Measurements from ENCODE around the gene CLCN7.
"Not testable (repeated sequence)": the region's sequence is repeated elsewhere in the genome, so short reads cannot be mapped to it uniquely, and the experiment has no call there.

CLCN7 gene

DNA sequence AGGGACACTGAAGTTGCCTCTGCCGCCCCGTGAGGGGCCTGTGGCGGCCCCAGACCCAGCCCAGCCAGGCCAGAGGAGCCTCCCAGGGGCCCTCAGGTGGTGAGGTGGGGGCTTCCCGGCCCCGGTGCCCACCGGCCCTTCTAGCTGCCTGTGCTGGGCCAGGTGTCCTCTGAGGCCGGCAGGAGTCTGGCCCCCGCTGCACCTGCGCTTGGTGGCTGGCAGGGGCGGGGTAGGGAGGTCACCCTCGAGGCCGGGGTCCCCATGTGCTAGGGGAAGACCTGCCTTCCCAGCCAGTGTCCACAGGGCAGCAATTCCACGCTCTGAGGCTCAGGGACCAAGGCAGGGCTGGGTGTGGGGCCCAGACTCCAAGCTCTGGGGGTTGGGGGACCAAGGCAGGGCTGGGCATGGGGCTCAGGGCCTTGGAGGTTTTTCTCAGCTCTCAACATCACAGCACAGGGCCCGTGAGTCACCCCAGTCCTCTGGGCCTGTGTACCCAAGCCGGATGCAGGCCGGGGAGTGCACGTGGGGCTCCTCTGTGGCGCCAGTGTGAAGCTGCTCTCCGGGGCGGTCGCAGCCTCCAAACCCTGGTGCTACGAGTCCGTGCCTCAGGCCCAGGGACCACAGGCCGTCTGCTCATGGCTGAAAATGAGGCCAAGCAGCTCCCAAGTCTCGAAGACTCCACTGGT lies 29.2 kb downstream of the CLCN7 start:
- DNase-seq (ENCODE audit: low spot score) = no peak

DNA sequence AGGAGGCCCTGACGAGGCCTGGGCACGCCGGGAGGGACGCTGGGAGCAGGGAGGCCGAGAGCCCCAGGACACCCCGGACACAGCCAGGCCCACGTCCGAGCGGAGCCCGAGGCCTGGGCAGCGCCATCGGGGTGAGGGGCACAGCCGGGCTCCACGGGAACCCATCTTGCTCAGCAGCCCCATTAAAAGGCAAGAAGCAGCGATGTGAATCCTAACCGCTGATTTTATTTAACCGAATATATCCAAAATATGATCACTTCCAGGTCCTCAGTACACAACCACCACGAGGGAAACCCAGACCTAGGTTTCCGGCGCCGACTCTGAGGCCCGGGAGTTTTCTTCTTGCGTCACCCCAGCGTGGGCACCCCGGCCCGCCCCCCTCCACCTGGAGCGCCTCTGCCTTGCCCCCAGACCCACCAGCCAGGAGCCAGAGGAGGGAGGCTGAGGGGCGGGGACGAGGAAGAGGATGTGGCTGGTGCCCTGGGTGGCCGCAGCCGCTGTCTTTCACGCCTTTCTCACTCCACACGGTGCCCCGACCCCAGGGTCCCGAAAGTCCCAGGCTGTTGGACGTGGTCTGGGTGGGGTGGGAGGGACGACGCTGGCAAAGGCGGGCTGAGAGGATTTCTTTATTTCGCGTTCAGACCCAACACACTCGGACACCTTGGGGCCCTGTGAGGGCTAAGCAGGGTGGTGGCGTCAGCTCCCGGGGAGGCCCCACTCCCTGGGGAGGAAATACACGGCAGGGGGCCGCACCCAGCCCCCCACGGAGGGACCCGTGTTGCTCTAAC lies 29.9 kb downstream of the CLCN7 start:
- no peak for DNase-seq (ENCODE audit: low spot score)

DNA sequence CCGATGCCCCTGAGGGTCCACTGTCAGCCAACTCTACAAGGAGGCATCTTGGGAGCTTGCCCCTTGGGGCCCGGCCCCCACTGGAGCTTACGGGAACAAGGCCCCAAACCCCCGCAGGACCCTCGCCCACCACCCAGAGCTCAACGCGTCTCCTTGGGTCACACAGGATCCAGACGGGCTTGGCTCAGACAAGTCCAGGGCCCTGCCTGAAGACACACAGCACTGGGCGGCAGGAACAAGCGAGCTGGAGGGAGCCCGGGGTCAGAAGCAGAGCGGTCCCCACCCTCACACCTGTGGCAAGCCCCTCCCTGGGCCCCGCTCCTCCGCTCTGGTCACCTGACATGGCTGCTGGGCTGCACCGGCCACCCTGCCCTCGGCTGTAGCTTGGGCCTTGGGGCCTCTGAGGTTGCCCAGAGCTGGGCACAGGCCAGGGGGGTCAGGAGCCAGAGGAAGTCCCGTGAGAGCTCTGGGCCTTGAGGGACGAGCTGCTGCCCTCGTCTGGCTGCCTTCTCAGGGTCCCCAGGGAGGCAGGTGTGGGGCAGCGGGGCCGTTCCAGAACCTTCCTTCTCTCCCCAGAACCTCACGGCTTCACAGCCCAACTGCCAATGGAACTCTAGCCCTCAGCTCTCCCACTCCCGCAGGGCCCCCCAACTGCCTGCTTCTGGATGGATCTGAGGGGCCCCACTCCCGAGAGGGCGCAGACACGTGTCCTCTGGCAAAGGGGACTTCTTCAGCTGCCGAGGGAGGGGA lies 30.7 kb downstream of the CLCN7 start, which contains the start of gene CCDC154:
Gene CCDC154, minus strand, starts transcription at position 577 of the 750 bp plus-strand sequence. Its CDS starts 234 bp downstream, at position 343.
- no peak for DNase-seq (ENCODE audit: low spot score)

DNA sequence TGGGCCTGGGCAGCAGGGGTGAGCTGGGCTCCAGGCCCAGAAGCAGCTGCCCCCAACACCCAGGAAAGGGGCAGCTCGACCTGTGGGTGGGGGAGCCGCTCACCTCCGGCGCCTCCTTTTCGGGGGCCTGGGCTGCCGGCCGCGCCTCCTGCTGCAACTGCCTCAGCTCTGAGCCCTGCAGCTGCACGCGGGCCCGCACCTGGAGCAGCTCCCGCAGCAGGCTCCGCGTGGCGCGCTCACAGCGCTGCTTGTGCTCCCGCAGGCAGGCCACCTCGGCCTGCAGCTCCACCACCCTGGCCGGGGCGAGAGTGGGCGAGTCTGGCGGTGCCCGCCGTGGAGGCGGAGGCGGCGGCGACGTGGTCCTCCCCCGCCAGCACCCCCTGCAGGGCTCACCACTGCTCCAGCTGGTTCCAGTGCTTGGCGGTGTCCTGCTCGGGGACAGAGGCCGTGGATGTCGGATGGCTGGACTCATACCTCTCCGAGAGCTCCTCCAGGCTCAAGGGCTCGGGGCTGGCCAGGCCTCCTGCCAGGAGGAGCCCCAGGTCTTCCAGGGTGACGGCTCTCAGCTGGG lies 31.3 kb downstream of the CLCN7 start:
- no peak for DNase-seq (ENCODE audit: low spot score)

DNA sequence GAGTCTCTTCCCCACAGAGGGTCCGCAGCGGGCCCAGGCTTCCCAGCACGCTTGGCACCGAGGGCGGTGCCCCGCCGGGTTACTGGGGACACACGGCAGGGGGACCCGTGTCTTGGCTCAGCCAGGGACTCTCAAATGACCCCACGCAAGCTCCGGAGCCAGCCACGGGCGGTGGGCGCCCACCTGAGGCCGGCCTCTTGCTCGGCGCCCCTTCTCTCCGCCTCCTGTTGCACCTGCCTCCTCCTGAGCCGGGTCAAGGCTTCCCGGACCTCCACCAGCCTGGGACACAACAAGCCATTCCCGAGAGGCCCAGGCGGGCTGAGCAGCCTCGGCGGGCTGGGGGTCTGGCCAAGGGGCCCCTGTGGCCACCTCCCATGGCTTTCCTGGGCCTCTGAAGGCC lies 32.1 kb downstream of the CLCN7 start:
- DNase-seq (ENCODE audit: low spot score) = no peak

DNA sequence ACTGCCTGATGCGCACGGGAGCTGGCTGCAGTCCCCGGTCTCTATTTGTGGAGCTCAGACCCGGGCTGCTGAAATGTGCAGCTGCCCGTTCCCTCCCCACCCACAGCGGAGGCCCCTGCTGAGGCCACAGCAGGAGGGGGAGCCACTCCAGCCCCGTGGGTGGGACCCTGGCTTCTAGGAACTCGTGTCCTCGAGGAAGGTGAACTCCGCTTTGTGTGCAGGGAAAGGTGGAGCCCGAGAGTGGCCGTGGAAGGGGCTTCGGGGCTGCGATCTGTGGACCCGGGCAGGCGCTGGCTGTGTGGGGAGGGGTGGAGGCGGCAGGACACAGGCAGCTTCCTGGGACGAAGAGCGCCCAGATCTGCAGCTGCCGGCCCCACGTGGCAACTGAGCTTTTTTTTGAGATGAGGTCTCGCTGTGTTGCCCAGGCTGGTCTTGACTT lies 33.4 kb downstream of the CLCN7 start:
- no peak for DNase-seq (ENCODE audit: low spot score)

DNA sequence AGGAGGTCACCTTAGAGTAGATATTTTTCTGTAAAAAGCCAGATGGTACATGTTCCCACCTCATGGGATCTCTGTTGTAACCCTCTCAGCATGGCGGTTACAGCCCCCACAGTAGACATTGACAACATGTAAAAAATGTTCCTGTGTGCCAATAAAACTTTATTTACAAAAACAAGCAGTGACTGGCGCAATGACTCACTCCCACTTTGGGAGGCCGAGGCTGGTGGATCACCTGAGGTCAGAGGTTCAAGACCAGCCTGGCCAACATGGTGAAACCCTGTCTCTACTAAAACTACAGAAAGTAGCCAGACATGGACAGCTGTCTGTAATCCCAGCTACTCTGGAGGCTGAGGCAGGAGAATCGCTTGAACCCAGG lies 35.1 kb downstream of the CLCN7 start:
- not testable (repeated sequence) for DNase-seq (ENCODE audit: low spot score)

DNA sequence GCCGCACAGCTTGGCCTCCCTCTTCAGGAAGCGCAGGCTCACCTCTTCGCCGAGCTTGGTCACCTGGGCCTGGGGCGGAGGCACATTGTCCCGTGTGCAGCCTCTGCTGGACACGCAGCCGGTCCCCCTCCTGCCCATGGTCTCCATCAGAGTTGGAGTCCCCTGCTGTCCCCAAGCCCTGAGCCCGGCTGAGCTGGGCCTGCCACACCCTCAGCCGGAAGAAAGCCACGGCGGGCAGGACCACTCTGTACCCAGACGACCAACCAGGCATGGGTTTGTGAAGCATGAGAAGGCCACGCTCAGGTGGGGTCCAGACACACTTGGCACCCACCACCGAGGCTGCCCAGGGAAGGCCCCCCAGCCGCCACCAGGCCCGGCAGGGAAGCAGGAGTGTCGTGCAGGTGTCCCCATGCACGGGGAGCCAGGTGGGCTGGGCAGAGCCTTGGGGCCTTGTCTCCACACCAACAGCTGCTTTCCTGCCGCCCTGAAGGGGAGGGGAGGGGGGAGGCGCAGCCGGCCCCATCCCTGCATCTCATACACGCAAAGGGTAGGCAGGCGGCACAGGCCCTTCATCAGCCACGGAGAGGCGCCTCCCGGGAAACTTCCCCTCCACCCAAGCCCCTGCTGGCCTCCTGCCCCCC lies 35.6 kb downstream of the CLCN7 start:
- no peak for DNase-seq (ENCODE audit: low spot score)

DNA sequence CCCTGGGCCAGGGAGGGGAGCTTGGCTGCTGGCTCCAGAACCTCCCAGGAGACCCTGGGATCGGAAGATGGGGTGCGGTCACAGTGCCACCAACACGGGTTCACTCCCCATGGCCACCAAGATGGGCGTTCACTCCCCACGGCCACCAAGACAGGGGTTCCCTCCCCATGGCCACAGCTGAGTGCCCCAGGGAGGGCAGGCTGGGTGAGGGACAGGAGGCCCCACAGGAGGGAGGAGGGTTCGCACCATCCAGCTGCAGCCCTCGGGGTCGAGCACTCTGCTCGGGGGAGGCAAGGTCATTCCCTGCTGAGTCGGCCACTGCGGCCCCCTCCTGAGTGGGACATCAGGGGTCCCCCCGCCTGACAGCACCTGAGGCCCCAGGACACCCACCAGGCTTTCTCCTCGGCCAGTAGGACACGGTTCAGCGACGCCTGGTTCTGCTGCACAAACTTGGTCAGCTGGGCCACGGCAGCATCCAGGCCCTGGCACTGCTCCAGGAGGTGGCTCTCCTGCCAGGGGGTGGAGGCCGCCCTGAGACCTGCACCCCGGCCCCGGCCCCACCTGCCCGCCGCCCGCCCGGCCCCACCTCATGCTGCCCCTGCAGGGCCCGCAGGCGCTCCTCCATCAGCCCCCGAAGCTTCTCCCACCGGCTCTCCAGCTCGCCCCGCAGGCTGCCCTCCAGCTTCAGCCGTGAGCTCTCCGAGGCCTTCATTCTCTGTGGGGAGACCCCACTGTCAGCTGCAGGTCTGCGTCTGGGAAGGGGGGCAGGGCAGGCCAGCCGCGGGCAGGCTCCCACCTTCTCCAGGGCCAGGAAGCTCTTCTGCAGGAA lies 36.4 kb downstream of the CLCN7 start:
- no peak for DNase-seq (ENCODE audit: low spot score)

DNA sequence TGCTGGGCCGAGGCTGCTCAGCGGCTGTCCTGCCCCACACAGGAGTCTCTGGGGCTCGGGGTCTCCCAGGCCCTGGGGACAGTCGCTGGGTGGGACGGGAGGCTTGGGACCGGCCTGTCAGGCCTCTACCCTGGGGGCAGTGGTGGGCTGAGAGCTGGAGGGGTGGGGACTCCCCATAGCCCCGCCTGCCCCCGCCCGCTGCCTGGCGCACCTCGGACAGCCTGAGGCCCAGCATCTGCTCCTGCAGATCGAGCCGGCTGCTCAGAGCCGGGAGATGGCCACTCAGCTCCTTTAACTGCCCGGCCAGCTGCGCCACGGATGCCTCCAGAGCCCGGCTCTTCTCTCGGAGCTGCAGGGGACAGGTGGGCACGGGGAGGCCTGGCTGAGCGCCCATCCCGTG lies 37.2 kb downstream of the CLCN7 start:
- no peak for DNase-seq (ENCODE audit: low spot score)

DNA sequence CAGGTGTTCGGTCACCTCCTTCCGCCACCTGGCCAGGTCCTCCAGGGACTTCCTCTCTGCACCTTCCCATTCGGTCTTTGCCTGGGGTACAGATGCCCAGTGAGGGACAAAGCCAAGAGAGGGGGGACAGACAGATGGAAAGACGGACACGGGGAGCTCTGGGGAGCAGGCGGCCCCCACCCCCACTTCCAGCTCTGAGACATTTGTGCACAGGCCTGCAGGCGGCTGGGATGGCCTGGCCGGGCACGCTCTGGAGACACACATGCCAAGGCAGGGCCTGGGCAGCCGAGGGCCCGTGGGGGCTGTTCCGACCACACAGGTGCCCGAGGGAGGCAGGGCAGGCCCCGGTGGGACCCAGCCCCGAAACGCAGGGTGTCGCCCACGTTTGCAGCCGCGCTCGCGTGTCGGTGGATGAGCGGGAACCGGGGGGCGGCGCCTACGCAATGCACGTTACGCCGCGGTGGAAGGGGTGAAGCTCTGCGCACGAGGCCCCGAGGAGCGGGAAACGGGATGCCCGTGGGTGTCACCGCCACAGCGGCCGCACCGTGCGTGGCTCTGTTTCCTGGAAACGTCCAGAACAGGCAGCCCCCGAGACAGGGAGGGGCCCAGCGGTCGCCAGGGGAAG lies 38.0 kb downstream of the CLCN7 start:
- DNase-seq (ENCODE audit: low spot score) = no peak

DNA sequence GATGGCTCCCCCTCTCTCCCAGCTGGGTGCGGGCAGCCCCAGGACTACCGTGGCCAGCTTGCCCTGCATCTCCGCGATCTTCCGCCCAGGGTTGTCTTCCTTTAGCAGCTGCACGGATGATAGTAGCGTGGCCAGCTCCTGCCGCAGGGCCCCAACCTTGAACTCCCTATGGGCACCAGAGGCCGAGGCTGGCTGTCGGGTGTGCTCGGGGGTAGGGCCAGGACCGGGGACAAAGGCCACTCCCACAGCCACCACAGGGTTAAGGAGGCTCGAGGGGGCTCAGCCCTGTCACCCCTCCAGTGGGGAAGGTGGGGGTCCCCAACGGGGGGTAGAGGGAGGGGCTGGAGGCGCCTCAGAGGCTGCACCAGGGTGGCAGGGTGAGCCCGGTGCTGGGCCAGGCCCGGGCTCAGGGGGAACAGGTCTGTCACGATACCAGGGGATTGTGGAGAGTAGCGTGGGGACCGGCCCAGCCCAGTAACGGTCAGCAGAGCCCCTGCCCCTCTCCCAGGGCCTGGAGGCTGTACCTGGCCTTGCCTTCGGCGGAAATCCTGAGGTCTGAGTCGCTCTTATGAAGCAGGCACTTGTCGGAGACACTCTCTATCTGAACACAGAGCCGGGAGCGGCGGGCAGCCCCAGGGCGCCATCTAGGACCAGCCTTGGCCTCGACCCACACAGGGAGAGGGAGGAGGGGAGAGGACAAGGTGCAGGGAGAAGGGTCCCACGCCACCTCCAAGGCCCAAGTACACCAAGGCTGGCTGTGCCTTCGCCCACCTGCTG lies 38.7 kb downstream of the CLCN7 start:
- no peak for DNase-seq (ENCODE audit: low spot score)

DNA sequence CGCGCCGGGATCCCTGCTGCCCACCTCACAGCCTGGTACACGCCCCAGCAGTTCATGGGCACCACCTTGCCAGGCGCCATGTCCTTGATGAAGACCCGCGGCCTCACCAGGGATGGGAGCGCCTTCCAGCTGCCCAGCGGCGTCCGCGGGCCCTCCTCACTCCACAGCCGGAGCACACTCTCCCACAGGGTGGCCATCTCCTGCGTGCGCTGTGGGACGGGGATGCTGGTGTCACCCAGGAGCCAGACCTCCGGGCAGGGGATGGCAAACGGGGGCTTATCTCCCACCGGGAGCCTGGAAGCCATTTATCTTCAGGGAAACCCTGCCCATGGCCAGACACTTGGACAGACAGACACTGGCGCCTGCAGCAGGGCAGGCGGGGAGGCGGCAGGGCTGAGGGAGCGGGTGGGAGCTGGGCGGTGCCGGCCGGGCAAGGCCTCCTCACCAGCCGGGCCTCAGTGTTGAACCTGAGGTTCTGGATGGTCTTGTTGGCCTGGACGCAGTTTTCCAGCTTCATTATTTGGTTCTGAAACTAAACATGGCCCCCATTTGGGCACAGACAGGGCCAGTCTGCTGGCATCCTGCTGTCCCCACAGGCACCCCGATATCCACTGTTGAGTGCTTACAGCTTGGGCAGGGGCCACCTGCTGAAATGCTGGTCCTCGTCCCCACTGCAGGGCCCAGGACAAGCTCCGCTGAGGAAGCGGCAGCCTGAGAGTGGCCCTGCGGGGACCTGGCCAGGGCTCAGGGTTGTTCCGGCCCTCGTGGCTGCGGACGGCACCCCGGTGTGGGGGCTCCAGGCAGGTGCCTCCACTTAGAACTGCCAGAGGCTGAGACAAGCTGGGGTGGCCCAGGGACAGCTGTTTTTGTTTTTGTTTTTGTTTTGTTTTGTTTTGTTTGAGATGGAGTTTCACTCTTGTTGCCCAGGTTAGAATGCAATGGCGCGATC lies 39.9 kb downstream of the CLCN7 start:
- DNase-seq (ENCODE audit: low spot score) = no peak

DNA sequence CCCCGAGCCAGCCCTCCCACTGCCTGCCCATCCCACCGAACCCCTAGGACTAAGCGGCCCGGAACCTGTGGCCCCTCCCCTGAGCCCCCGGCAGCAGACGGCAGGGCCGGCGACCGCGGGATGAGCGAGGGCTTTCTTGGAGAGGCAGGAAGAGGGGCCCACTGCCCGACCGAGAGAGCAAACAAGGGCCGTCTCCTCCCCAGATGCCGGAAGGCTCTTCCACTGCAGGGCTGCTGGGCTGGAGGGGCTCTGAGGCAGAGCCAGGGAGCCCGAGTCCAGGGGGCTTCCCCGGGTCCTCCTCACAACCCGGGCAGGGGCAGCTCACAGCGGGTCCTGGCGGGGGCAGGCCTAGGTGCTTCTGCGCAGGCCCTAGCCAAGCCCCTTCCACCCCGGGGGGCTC lies 41.1 kb downstream of the CLCN7 start:
- DNase-seq (ENCODE audit: low spot score) = no peak

DNA sequence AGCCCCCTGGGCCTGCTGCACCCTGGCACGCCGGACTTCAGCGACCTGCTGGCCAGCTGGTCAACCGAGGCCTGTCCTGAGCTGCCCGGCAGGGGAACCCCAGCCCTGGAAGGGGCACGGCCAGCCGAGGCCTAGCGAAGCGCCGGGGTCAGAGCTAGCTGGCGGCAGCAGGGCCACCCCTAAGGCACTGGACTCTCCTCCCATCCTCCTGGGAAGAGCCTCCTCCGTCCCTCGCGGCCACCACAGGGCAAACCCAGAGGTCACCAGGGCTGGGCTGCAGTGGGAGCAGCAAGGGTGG lies 41.6 kb downstream of the CLCN7 start:
- DNase-seq (ENCODE audit: low spot score) = no peak

DNA sequence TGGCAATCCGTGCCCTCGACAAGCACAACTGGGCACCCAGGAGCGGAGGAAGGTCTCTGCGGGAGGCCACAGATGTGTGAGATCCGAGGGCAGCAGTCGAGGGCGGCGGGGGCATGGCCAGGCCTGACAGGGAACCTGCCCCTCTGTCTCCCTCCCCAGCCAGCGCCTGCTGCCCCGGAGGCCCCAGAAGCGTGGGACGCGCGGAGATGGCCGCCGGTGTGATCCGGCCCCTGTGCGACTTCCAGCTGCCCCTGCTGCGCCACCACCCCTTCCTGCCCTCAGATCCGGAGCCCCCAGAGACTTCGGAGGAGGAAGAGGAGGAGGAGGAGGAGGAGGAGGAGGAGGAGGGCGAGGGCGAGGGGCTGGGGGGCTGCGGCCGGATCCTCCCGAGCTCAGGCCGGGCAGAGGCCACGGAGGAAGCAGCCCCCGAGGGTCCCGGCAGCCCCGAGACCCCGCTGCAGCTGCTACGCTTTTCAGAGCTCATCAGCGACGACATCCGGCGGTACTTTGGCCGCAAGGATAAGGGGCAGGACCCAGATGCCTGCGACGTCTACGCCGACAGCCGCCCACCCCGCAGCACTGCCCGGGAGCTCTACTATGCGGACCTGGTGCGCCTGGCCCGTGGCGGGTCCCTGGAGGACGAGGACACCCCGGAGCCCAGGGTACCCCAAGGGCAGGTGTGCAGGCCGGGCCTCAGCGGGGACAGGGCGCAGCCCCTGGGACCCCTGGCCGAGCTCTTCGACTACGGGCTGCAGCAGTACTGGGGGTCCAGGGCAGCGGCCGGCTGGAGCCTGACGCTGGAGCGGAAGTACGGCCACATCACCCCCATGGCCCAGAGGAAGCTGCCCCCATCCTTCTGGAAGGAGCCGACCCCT lies 42.2 kb downstream of the CLCN7 start:
- no peak for DNase-seq (ENCODE audit: low spot score)

DNA sequence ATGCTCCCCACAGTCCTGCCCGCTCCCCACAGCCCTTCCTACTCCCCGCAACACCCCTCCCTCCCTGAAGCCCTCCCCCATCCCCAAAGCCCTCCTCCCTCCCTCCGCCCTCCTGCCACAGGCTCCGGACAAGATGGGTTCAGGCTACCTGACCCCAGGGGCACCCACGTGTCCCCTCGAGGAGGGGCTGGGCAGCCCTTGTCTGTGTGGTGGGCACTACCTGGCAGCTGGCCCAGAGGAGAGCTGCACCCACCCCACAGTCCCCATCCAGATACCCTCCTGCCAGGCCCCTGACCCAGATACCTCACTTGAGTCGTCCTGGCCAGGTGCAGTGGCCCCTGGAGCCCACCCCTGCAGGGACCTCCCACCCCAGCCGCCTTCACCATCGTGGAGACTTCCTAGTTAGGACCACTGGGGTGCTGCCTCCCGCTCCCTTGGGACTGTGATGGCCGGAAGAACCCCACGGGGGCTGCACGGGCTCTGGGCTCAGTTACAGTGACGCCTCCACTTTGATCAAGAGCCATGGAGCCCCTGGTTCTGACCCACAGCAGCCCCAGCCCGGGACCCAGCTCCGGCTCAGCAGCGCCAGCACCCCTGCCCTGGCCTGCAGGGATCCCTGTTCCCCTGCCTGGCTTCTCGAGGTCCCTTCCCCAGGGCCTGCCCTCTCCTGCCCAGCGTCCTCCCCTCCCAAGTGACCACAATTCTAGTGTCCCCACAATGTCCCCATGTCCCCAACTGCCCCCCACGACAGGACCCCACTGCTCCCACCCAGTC lies 43.1 kb downstream of the CLCN7 start:
- no peak for DNase-seq (ENCODE audit: low spot score)
